ENCODE data around the gene RAD54L.
"Not testable (repeated sequence)": the region's sequence is repeated elsewhere in the genome, so short reads cannot be mapped to it uniquely, and the experiment has no call there.

RAD54L gene

GRCh38 chr1:46218443-46218842 is 29.1 kb upstream of the RAD54L start:
- peaks cover 15% of the 10 kb centered on the region; the same call in 1 of the 2 replicates for H3K4me1 ChIP-seq (ENCODE audit: insufficient read depth, low read length)
- no peak overlapping the region for H3K4me3 ChIP-seq (ENCODE audit: low read length)
- no peaks in the 10 kb centered on the region for H3K27me3 ChIP-seq (ENCODE audit: insufficient read depth, low read length)
- H3K9me3 ChIP-seq (ENCODE audit: insufficient read depth, low read depth, low read length), result no peaks in the 10 kb centered on the region
- no peak overlapping the region for H3K9ac ChIP-seq (ENCODE audit: low read depth, low read length)
- H3K27ac ChIP-seq (ENCODE audit: low read length), result no peak overlapping the region
- no peaks in the 10 kb centered on the region for H3K36me3 ChIP-seq (ENCODE audit: insufficient read depth, low read depth, low read length)

DNA sequence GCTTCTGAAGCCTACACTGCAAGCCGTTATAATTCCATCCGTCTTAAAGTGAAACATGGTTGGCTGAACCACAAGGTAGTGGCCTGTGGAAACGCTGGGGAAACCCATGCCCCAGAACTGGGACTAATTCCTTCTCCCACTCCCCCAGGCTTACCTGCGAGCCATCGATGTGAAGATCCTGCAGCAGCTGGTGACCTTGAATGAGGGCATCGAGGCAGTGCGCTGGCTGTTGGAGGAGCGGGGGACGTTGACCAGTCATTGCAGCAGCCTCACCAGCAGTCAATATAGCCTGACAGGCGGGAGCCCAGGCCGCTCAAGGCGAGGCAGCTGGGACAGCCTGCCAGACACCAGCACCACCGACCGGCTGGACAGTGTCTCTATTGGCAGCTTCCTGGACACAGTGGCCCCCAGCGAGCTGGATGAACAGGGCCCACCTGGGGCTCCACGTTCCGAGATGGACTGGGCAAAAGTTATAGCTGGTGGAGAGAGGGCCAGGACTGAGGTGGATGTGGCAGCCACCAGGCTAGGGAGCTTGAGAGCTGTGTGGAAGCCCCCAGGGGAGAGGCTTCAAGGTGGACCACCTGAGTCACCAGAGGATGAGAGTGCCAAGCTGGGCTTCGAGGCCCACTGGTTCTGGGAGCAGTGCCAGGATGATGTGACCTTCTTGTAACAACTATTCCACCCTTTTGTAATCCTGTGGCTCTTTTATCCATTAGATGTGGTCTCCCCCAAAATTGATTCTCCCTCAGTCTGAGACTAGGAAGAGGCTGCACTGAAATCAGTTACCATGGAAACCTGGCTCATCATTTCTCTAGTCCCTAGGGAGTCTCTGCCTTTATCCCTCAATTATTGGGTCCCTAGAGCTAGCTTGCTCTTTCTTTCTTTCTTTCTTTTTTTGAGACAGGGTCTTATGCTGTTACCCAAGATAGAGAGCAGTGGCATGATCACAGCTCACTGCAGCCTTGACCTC is 27.7 kb upstream of the RAD54L start:
- no peak overlapping the region for H3K9ac ChIP-seq (ENCODE audit: low read depth, low read length)
- no peaks in the 10 kb centered on the region for H3K36me3 ChIP-seq (ENCODE audit: insufficient read depth, low read depth, low read length)
- H3K27me3 ChIP-seq (ENCODE audit: insufficient read depth, low read length), result no peaks in the 10 kb centered on the region
- H3K27ac ChIP-seq (ENCODE audit: low read length), result no peak overlapping the region
- H3K9me3 ChIP-seq (ENCODE audit: insufficient read depth, low read depth, low read length), result no peaks in the 10 kb centered on the region
- H3K4me1 ChIP-seq (ENCODE audit: insufficient read depth, low read length), result peaks cover 15% of the 10 kb centered on the region; the same call in 1 of the 2 replicates
- H3K4me3 ChIP-seq (ENCODE audit: low read length), result no peak overlapping the region

DNA sequence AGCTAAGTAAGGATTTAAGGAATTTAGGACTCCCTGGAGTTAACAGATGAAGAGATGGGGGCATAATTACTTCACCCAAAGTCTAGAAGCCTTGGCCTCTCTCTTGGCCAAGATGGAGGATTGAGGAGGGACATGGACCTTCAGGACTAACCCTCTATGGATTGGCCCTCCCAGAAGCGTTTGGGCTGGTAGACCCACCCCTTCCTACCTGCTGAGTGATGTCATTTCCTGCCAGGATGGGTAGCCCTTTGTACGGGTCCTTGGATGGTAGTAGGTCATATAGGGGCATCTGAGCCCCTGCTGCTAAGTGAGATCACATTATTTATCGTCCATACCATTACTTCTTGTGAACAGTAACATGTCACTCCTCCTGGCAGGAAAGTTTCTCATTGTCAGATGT is 26.8 kb upstream of the RAD54L start:
- no peak overlapping the region for H3K27ac ChIP-seq (ENCODE audit: low read length)
- no peaks in the 10 kb centered on the region for H3K36me3 ChIP-seq (ENCODE audit: insufficient read depth, low read depth, low read length)
- H3K9me3 ChIP-seq (ENCODE audit: insufficient read depth, low read depth, low read length), result no peaks in the 10 kb centered on the region
- peaks cover 15% of the 10 kb centered on the region; the same call in 1 of the 2 replicates for H3K4me1 ChIP-seq (ENCODE audit: insufficient read depth, low read length)
- H3K9ac ChIP-seq (ENCODE audit: low read depth, low read length), result no peak overlapping the region
- no peak overlapping the region for H3K4me3 ChIP-seq (ENCODE audit: low read length)
- no peaks in the 10 kb centered on the region for H3K27me3 ChIP-seq (ENCODE audit: insufficient read depth, low read length)

- Histone ChIP-seq H3K27me3 (ENCODE audit: insufficient read depth, low read length) (no peaks in the 10 kb centered on the region), H3K9ac (ENCODE audit: low read depth, low read length) (peak overlapping the region; percentile 20; the same call in 1 of the 2 replicates), H3K4me1 (ENCODE audit: insufficient read depth, low read length) (peaks cover 15% of the 10 kb centered on the region; the same call in 1 of the 2 replicates), H3K36me3 (ENCODE audit: insufficient read depth, low read depth, low read length) (no peaks in the 10 kb centered on the region), H3K4me3 (ENCODE audit: low read length) (peak overlapping the region; percentile 3; the same call in 1 of the 2 replicates), H3K9me3 (ENCODE audit: insufficient read depth, low read depth, low read length) (no peaks in the 10 kb centered on the region), H3K27ac (ENCODE audit: low read length) (no peak overlapping the region)
These were observed 25.8 kb upstream of the RAD54L start for GRCh38 chr1:46221749-46222148.

- H3K4me3 ChIP-seq (ENCODE audit: low read length); H3K36me3 ChIP-seq (ENCODE audit: insufficient read depth, low read depth, low read length); H3K9me3 ChIP-seq (ENCODE audit: insufficient read depth, low read depth, low read length); H3K27me3 ChIP-seq (ENCODE audit: insufficient read depth, low read length); H3K9ac ChIP-seq (ENCODE audit: low read depth, low read length); H3K27ac ChIP-seq (ENCODE audit: low read length): not testable (repeated sequence)
- H3K4me1 ChIP-seq (ENCODE audit: insufficient read depth, low read length), result peaks cover 15% of the 10 kb centered on the region; the same call in 1 of the 2 replicates
These were observed 24.5 kb upstream of the RAD54L start for GRCh38 chr1:46223055-46223454.

- peaks cover 15% of the 10 kb centered on the region; the same call in 1 of the 2 replicates for H3K4me1 ChIP-seq (ENCODE audit: insufficient read depth, low read length)
- no peak overlapping the region for H3K9ac ChIP-seq (ENCODE audit: low read depth, low read length)
- H3K27ac ChIP-seq (ENCODE audit: low read length), result no peak overlapping the region
These were observed 24.1 kb upstream of the RAD54L start for GRCh38 chr1:46223472-46223943.

GRCh38 chr1:46224966-46225365 is 22.6 kb upstream of the RAD54L start:
- H3K36me3 ChIP-seq (ENCODE audit: insufficient read depth, low read depth, low read length), result no peaks in the 10 kb centered on the region
- peaks cover 15% of the 10 kb centered on the region; the same call in 1 of the 2 replicates for H3K4me1 ChIP-seq (ENCODE audit: insufficient read depth, low read length)
- no peaks in the 10 kb centered on the region for H3K27me3 ChIP-seq (ENCODE audit: insufficient read depth, low read length)
- H3K27ac ChIP-seq (ENCODE audit: low read length), result no peak overlapping the region
- H3K9me3 ChIP-seq (ENCODE audit: insufficient read depth, low read depth, low read length), result no peaks in the 10 kb centered on the region
- H3K9ac ChIP-seq (ENCODE audit: low read depth, low read length), result no peak overlapping the region
- no peak overlapping the region for H3K4me3 ChIP-seq (ENCODE audit: low read length)

More at GRCh38 chr1:46223472-46223943, 24.1 kb upstream of the RAD54L start:
- Histone ChIP-seq H3K9me3 (ENCODE audit: insufficient read depth, low read depth, low read length) (no peaks in the 10 kb centered on the region), H3K36me3 (ENCODE audit: insufficient read depth, low read depth, low read length) (no peaks in the 10 kb centered on the region), H3K27me3 (ENCODE audit: insufficient read depth, low read length) (no peaks in the 10 kb centered on the region), H3K4me3 (ENCODE audit: low read length) (no peak overlapping the region)

GRCh38 chr1:46231231-46231630 is 16.3 kb upstream of the RAD54L start:
- H3K36me3 ChIP-seq (ENCODE audit: insufficient read depth, low read depth, low read length); H3K9ac ChIP-seq (ENCODE audit: low read depth, low read length); H3K9me3 ChIP-seq (ENCODE audit: insufficient read depth, low read depth, low read length); H3K4me3 ChIP-seq (ENCODE audit: low read length); H3K27ac ChIP-seq (ENCODE audit: low read length); H3K4me1 ChIP-seq (ENCODE audit: insufficient read depth, low read length); H3K27me3 ChIP-seq (ENCODE audit: insufficient read depth, low read length): not testable (repeated sequence)

- Histone ChIP-seq H3K9ac (ENCODE audit: low read depth, low read length) (no peak overlapping the region), H3K9me3 (ENCODE audit: insufficient read depth, low read depth, low read length) (peaks cover 17% of the 10 kb centered on the region), H3K4me3 (ENCODE audit: low read length) (no peak overlapping the region), H3K27me3 (ENCODE audit: insufficient read depth, low read length) (no peaks in the 10 kb centered on the region), H3K36me3 (ENCODE audit: insufficient read depth, low read depth, low read length) (no peaks in the 10 kb centered on the region), H3K27ac (ENCODE audit: low read length) (no peak overlapping the region), H3K4me1 (ENCODE audit: insufficient read depth, low read length) (no peaks in the 10 kb centered on the region)
These were observed 10.7 kb upstream of the RAD54L start for GRCh38 chr1:46236882-46237281.

DNA sequence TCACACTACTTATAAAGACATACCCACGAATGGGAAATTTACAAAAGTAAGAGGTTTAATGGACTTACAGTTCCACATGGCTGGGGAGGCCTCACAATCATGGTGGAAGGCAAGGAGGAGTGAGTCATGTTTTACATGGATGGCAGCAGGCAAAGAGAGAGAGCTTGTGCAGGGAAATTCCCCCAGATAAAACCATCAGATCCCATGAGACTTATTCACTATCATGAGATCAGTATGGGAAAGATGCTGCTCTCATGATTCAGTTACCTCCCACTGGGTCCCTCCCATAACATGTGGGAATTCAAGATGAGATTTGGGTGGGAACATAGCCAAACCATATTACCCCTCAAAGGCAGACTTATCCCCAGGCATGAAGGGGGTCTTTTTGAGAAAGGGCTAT is 8.7 kb upstream of the RAD54L start:
- peaks cover 17% of the 10 kb centered on the region for H3K9me3 ChIP-seq (ENCODE audit: insufficient read depth, low read depth, low read length)
- H3K27me3 ChIP-seq (ENCODE audit: insufficient read depth, low read length); H3K4me3 ChIP-seq (ENCODE audit: low read length); H3K27ac ChIP-seq (ENCODE audit: low read length); H3K9ac ChIP-seq (ENCODE audit: low read depth, low read length); H3K36me3 ChIP-seq (ENCODE audit: insufficient read depth, low read depth, low read length); H3K4me1 ChIP-seq (ENCODE audit: insufficient read depth, low read length): not testable (repeated sequence)

DNA sequence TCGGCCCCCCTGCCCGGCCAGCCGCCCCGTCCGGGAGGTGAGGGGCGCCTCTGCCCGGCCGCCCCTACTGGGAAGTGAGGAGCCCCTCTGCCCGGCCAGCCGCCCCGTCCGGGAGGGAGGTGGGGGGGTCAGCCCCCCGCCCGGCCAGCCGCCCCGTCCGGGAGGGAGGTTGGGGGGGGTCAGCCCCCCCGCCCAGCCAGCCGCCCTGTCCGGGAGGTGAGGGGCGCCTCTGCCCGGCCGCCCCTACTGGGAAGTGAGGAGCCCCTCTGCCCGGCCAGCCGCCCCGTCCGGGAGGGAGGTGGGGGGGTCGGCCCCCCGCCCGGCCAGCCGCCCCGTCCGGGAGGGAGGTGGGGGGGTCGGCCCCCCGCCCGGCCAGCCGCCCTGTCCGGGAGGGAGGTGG is 5.8 kb upstream of the RAD54L start:
- H3K4me1 ChIP-seq (ENCODE audit: insufficient read depth, low read length); H3K4me3 ChIP-seq (ENCODE audit: low read length); H3K36me3 ChIP-seq (ENCODE audit: insufficient read depth, low read depth, low read length); H3K27ac ChIP-seq (ENCODE audit: low read length); H3K27me3 ChIP-seq (ENCODE audit: insufficient read depth, low read length); H3K9ac ChIP-seq (ENCODE audit: low read depth, low read length): not testable (repeated sequence)
- peaks cover 14% of the 10 kb centered on the region for H3K9me3 ChIP-seq (ENCODE audit: insufficient read depth, low read depth, low read length)

GRCh38 chr1:46242918-46243317 is 4.6 kb upstream of the RAD54L start:
- Histone ChIP-seq H3K4me3 (ENCODE audit: low read length) (no peak overlapping the region), H3K9ac (ENCODE audit: low read depth, low read length) (no peak overlapping the region), H3K36me3 (ENCODE audit: insufficient read depth, low read depth, low read length) (no peaks in the 10 kb centered on the region), H3K9me3 (ENCODE audit: insufficient read depth, low read depth, low read length) (peaks cover 4% of the 10 kb centered on the region), H3K27me3 (ENCODE audit: insufficient read depth, low read length) (no peaks in the 10 kb centered on the region), H3K27ac (ENCODE audit: low read length) (no peak overlapping the region), H3K4me1 (ENCODE audit: insufficient read depth, low read length) (no peaks in the 10 kb centered on the region)
